Naive thymus-derived CD4-positive, alpha-beta T cell (primary cell): ENCODE measurements around the gene LRP4. TPM values are rescaled to one million over a fixed set of nuclear protein-coding genes. Genes with fewer than 3 reads are reported as not detected.

Experiments
- ATAC-seq: fragments of 150-1000 bp; cut with Tn5 transposase; 2 replicates; pipeline ENCODE4 v1.10.0; 2021; ENCODE audit warnings: mild to moderate bottlenecking, moderate library complexity
- CTCF ChIA-PET: fragments of 350-600 bp; sonication (Branson Sonifier 250); formaldehyde crosslinking; loops from one replicate; lab custom pipeline; 2021; ENCODE audit warnings: antibody characterized with exemption; lab: Charles Lee
- POLR2A ChIA-PET: fragments of 350-600 bp; sonication (Branson Sonifier 250); formaldehyde crosslinking; loops from one replicate; lab custom pipeline; 2021; ENCODE audit warnings: antibody characterized with exemption, inconsistent platforms; lab: Charles Lee
- DNase-seq, 9 donors: peaks; one replicate each; pipeline versions ENCODE4 v3.0.0 to v3.0.0-alpha.2; 2020 to 2022; ENCODE audit warnings: mixed read lengths in 1 of 9
- H3K27ac ChIP-seq: one replicate; pipeline ENCODE4 v1.7.0; 2013; ENCODE audit warnings: mild to moderate bottlenecking, low read depth, low read length, moderate library complexity
- H3K27me3 ChIP-seq, 2 donors: one replicate each; pipeline ENCODE4 v1.7.0; 2013; ENCODE audit warnings: low read length in 2 of 2, mild to moderate bottlenecking in 2 of 2, moderate library complexity in 2 of 2; ENCODE audit not compliant: control insufficient read depth in 2 of 2, insufficient read depth in 2 of 2
- H3K36me3 ChIP-seq, 3 experiments: 1 replicate in 2 of 3; 2 replicates in 1 of 3; pipeline ENCODE4 v1.7.0; 2013; ENCODE audit warnings: low read length in 3 of 3, mild to moderate bottlenecking in 3 of 3, moderate library complexity in 1 of 3; ENCODE audit not compliant: insufficient read depth in 3 of 3, control insufficient read depth in 2 of 3
- H3K4me1 ChIP-seq, 2 donors: one replicate each; pipeline ENCODE4 v1.7.0; 2013; ENCODE audit warnings: low read length in 2 of 2, mild to moderate bottlenecking in 2 of 2, moderate library complexity in 1 of 2; ENCODE audit not compliant: control insufficient read depth in 2 of 2, insufficient read depth in 2 of 2
- H3K4me3 ChIP-seq: 2 replicates; pipeline ENCODE4 v1.7.0; 2013; ENCODE audit warnings: mild to moderate bottlenecking, low read length
- H3K9me3 ChIP-seq, 3 experiments: 1 replicate in 2 of 3; 2 replicates in 1 of 3; pipeline ENCODE4 v1.7.0; 2013; ENCODE audit warnings: low read length in 3 of 3; ENCODE audit not compliant: control insufficient read depth in 2 of 3
- H3K27ac Mint-ChIP-seq, 9 donors: one replicate each; pipeline ENCODE4 v1.8.0; 2020 to 2022; ENCODE audit warnings: mixed read lengths in 9 of 9, mild to moderate bottlenecking in 8 of 9, moderate library complexity in 5 of 9, inconsistent platforms in 2 of 9
- H3K27me3 Mint-ChIP-seq, 5 donors: one replicate each; pipeline ENCODE4 v1.8.0; 2021 to 2022; ENCODE audit warnings: mixed read lengths in 5 of 5, mild to moderate bottlenecking in 1 of 5
- H3K36me3 Mint-ChIP-seq, 5 donors: one replicate each; pipeline ENCODE4 v1.8.0; 2020 to 2022; ENCODE audit warnings: mixed read lengths in 5 of 5, mild to moderate bottlenecking in 3 of 5, inconsistent platforms in 1 of 5
- H3K4me1 Mint-ChIP-seq, 7 donors: one replicate each; pipeline ENCODE4 v1.8.0; 2020 to 2022; ENCODE audit warnings: mixed read lengths in 7 of 7, mild to moderate bottlenecking in 3 of 7, inconsistent platforms in 1 of 7
- H3K4me3 Mint-ChIP-seq, 10 donors: one replicate each; pipeline ENCODE4 v1.8.0; 2020 to 2022; ENCODE audit warnings: mild to moderate bottlenecking in 10 of 10, mixed read lengths in 10 of 10, moderate library complexity in 6 of 10, inconsistent platforms in 2 of 10
- H3K9me3 Mint-ChIP-seq, 11 donors: one replicate each; pipeline ENCODE4 v1.8.0; 2020 to 2022; ENCODE audit warnings: mixed read lengths in 11 of 11, mild to moderate bottlenecking in 4 of 11, inconsistent platforms in 1 of 11, moderate library complexity in 1 of 11
- intact Hi-C, 2 donors: fragments of 100-400 bp; cut with micrococcal nuclease; formaldehyde crosslinking; loops; one replicate each; pipeline ENCODE4 v1.15.1; 2023
- polyA plus RNA-seq, 2 donors: library from polyadenylated mRNA; unstranded; fragments of 300-500 nt; fragmentation: Illumina TruSeq; gene quantifications; one replicate each; pipeline ENCODE4 v1.2.3, GENCODE V29; 2021
- total RNA-seq, 6 experiments: library from RNA in 5 of 6; stranded (reverse) in 5 of 6; gene quantifications; 1 replicate in 5 of 6; 2 replicates in 1 of 6; pipeline ENCODE4 v1.2.3 and lab custom pipeline; 2021 to 2026

Gene LRP4
- total and polyA plus RNA-seq, 7 experiments from 2014 or later = not detected

DNA sequence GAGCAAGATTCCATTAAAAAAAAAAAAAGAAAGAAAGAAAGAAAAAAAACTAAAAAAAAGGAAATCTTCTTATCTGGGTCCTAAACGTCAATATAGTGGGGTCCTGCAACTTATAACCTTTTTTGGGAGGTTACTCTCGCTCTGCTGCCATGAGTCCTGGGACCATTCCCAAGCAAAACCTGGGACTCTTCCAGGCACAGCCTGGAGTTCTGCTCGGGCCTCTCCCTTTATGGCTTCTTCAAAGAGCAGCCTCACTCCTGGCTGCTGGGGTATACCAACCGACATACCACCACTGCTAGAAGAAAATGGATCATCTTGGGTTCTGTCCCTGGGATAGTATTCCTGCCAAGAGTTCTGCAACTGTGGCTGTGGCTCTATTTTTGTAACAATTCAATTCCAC is 58.1 kb downstream of the LRP4 start:
- Mint-ChIP-seq H3K4me1 (peaks cover 0 to 2% (median 0%) of the 10 kb centered on the region in 7 donors), H3K27ac (no peak overlapping the region), H3K9me3 (no peaks in the 10 kb centered on the region), H3K27me3 (peaks cover 0 to 4% (median 0%) of the 10 kb centered on the region in 5 donors), H3K36me3 (no peaks in the 10 kb centered on the region), H3K4me3 (no peak overlapping the region)
- H3K9me3 ChIP-seq = no peaks in the 10 kb centered on the region
- intact Hi-C loops = no loop called here
- DNase-seq = no peak
- POLR2A ChIA-PET = no interaction called here
- H3K4me3 ChIP-seq = no peak overlapping the region
- no peaks in the 10 kb centered on the region for H3K27me3 ChIP-seq
- H3K36me3 ChIP-seq = no peaks in the 10 kb centered on the region
- no peak overlapping the region for H3K27ac ChIP-seq
- no peaks in the 10 kb centered on the region for H3K4me1 ChIP-seq
- CTCF ChIA-PET = no interaction called here
- ATAC-seq = no peak

DNA sequence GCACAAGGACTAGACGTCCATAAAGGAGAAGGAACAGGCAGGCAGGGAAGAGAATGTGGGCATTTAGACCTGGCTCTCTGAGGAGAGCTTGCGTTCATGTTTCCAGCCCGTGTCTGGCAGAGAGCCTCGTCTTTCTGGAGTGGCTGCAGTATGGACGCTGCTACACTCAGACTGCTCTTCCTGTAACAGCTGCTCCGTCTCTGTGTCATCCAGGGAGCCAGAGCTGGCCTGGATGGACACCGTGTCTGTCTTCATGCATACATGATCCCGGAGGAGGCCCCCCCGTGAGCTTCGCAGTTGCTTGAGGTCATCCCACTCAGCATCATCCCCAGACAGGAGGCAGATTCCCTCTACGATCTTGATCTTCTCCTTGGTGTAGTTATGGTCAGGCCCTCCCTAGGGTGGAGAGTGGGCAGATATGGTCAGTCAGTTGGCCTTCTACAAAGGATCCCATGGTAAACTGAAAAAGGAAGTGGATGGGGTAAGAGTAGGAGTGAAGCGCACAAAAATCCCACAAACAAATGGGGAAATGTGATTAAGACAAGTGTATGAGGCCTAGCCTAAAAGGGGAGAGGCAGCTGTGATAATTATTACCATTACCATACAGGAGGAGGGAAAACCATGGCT is 59.3 kb downstream of the LRP4 start:
- POLR2A ChIA-PET = interaction anchor here (0.5 kb wide), 1 partner anchor 586 kb away, joined by 6 read pairs; no protein-coding TSS in a partner anchor
- no peak overlapping the region for H3K27ac Mint-ChIP-seq

DNA sequence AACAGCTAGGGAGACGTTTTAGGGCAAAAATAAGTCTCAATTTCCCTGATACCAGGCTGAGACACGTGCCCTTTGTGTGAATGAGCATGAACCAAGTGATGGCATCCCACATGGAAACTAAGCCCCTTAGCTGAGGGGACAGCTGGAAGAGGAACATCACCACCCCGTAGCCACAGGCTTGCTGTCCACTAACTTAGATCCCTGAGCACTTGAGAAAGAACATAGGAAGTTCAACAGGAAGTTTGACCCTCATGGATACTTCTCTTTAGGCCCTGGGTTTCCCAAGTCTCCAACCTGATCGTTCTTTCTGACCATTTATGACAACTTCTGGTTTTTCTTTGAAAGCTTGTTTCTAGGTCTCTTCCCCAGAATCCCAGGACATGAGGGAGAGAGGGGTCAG is 60.7 kb downstream of the LRP4 start:
- no peaks in the 10 kb centered on the region for H3K36me3 ChIP-seq
- no peak overlapping the region for H3K27ac ChIP-seq
- Mint-ChIP-seq H3K36me3 (no peaks in the 10 kb centered on the region), H3K9me3 (no peaks in the 10 kb centered on the region), H3K27ac (no peak overlapping the region), H3K27me3 (peaks cover 0 to 3% (median 0%) of the 10 kb centered on the region in 5 donors), H3K4me3 (no peak overlapping the region), H3K4me1 (peaks cover 0 to 2% (median 0%) of the 10 kb centered on the region in 7 donors)
- H3K4me1 ChIP-seq = no peaks in the 10 kb centered on the region
- no peaks in the 10 kb centered on the region for H3K27me3 ChIP-seq
- ChIA-PET POLR2A (no interaction called here), CTCF (no interaction called here)
- intact Hi-C loops = no loop called here
- no peak overlapping the region for H3K4me3 ChIP-seq
- H3K9me3 ChIP-seq = no peaks in the 10 kb centered on the region
- ATAC-seq = no peak
- no peak for DNase-seq

More for the DNA sequence above, 59.3 kb downstream of the LRP4 start:
- Histone ChIP-seq H3K9me3 (no peaks in the 10 kb centered on the region), H3K27ac (no peak overlapping the region), H3K4me1 (no peaks in the 10 kb centered on the region), H3K36me3 (no peaks in the 10 kb centered on the region), H3K4me3 (no peak overlapping the region), H3K27me3 (no peaks in the 10 kb centered on the region)
- no peak for ATAC-seq
- Mint-ChIP-seq H3K27me3 (peaks cover 0 to 3% (median 0%) of the 10 kb centered on the region in 5 donors), H3K4me1 (peaks cover 0 to 2% (median 0%) of the 10 kb centered on the region in 7 donors), H3K36me3 (no peaks in the 10 kb centered on the region), H3K4me3 (no peak overlapping the region), H3K9me3 (no peaks in the 10 kb centered on the region)
- DNase-seq = no peak
- intact Hi-C loops = no loop called here
- CTCF ChIA-PET = no interaction called here

DNA sequence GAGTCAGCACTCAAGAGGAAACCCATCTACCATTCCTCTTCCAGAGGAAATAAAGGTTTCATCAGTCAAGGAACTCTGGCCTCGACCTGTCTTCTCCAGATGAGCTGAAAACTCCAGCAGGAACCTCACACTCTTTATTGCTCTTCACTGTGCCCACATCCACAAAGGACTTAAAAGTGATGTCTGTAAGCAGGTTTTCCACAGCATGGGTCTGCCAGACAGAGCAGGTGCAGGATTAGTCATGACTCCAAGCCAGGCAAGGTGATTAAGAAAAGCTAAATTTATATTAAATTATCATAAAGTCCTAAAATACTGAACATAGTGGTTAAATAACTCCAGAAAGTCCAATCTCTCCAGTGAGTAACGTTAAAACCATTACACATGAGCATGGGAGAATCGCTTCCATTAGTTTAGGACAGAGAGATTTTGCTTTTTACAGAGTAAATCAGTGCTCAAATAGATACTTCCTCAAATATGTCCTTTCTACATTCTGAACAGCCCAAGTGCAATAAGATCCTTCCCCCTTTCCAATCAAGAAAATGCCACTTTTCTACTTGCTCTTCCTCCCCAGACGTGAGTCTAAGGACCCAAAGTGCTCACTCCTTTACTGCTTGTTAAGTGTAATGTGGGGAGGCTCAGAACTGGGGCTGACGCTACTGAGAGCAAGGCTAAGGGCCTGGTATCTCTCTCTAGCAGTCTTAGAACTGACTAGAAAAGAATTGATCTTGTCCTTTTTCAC is 61.6 kb downstream of the LRP4 start:
- no peaks in the 10 kb centered on the region for H3K27me3 ChIP-seq
- ChIA-PET POLR2A (no interaction called here), CTCF (no interaction called here)
- H3K36me3 Mint-ChIP-seq = no peaks in the 10 kb centered on the region
- H3K27ac ChIP-seq = no peak overlapping the region
- DNase-seq (no peak), ATAC-seq (peak; percentile 50)
- H3K27ac Mint-ChIP-seq = no peak overlapping the region
- no peaks in the 10 kb centered on the region for H3K4me1 ChIP-seq
- H3K4me3 ChIP-seq = no peak overlapping the region
- H3K4me3 Mint-ChIP-seq = no peak overlapping the region
- no peaks in the 10 kb centered on the region for H3K36me3 ChIP-seq
- peaks cover 0 to 3% (median 0%) of the 10 kb centered on the region in 5 donors for H3K27me3 Mint-ChIP-seq
- H3K9me3 ChIP-seq = no peaks in the 10 kb centered on the region
- peaks cover 0 to 2% (median 0%) of the 10 kb centered on the region in 7 donors for H3K4me1 Mint-ChIP-seq
- no peaks in the 10 kb centered on the region for H3K9me3 Mint-ChIP-seq
- intact Hi-C loops = no loop called here

DNA sequence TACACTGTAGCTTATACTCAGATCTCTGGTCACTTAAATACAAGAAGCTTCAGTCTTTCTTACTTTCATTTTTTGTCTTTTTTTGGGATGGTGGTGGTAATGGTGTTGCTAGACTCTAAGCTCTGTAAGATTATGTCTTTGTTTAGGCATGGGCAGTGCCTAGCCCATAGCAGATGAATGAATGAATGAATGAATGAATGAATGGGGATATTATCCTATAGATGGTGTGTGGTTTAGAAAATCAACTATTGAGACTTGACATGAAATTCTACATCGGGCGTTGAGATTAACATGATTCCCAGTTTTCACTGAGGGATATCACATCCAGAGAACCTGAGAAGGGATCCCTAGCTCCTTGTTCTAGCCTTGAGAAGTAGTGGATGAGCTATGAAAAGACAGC is 62.5 kb downstream of the LRP4 start:
- Histone ChIP-seq H3K4me1 (no peaks in the 10 kb centered on the region), H3K9me3 (no peaks in the 10 kb centered on the region), H3K27ac (no peak overlapping the region), H3K36me3 (no peaks in the 10 kb centered on the region), H3K27me3 (no peaks in the 10 kb centered on the region), H3K4me3 (no peak overlapping the region)
- Mint-ChIP-seq H3K36me3 (no peaks in the 10 kb centered on the region), H3K9me3 (peaks cover 0 to 2% (median 0%) of the 10 kb centered on the region in 11 donors), H3K27ac (no peak overlapping the region), H3K4me1 (peaks cover 0 to 2% (median 0%) of the 10 kb centered on the region in 7 donors), H3K4me3 (no peak overlapping the region), H3K27me3 (peaks cover 0 to 3% (median 0%) of the 10 kb centered on the region in 5 donors)
- ChIA-PET CTCF (interaction anchor here (0.7 kb wide), 1 partner anchor 266 kb away, joined by 3 read pairs; no protein-coding TSS in a partner anchor), POLR2A (no interaction called here)
- intact Hi-C loops = no loop called here
- ATAC-seq (no peak), DNase-seq (no peak)

DNA sequence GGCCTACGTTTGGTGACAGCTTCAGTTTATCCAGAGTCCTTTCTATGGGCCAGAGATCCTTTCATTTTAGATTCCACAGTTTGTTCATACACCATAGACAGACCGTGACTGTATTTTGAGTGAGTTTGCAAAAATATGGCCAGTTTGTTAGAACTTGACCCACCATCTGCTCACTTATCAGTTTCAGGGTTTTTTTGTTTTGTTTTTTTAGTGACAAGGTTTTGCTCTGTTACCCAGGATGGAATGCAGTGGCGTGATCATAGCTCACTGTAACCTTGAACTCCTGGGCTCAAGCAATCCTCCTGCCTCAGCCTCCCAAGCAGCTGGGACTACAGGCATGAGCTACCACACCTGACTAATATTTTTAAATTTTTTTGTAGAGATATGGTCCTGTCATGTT is 63.2 kb downstream of the LRP4 start:
- H3K4me1 ChIP-seq = no peaks in the 10 kb centered on the region
- intact Hi-C loops = no loop called here
- H3K27me3 ChIP-seq = no peaks in the 10 kb centered on the region
- DNase-seq (no peak), ATAC-seq (no peak)
- H3K27me3 Mint-ChIP-seq = no peaks in the 10 kb centered on the region
- POLR2A ChIA-PET = no interaction called here
- H3K4me3 ChIP-seq = no peak overlapping the region
- CTCF ChIA-PET = no interaction called here
- H3K27ac Mint-ChIP-seq = no peak overlapping the region
- no peak overlapping the region for H3K27ac ChIP-seq
- H3K9me3 Mint-ChIP-seq = peaks cover 0 to 2% (median 0%) of the 10 kb centered on the region in 11 donors
- H3K4me1 Mint-ChIP-seq = peaks cover 0 to 2% (median 0%) of the 10 kb centered on the region in 7 donors
- H3K9me3 ChIP-seq = no peaks in the 10 kb centered on the region
- no peaks in the 10 kb centered on the region for H3K36me3 ChIP-seq
- no peak overlapping the region for H3K4me3 Mint-ChIP-seq
- no peaks in the 10 kb centered on the region for H3K36me3 Mint-ChIP-seq
